ENCODE measurements around the gene OR6B2. TPM values are rescaled to one million over a fixed set of nuclear protein-coding genes. Genes with fewer than 3 reads are reported as not detected.

OR6B2 gene
- total and polyA plus RNA-seq, 8 donors, result not detected

- intact Hi-C loops (cut with DNase I; ENCODE audit: low total_unique reads), result no loop called here
- Histone ChIP-seq H3K4me1 (no peaks in the 10 kb centered on the region), H3K36me3 (no peaks in the 10 kb centered on the region), H3K4me3 (no peak overlapping the region), H3K27ac (no peak overlapping the region), H3K27me3 (peaks cover 0 to 71% (median 5%) of the 10 kb centered on the region in 3 donors), H3K9me3 (no peaks in the 10 kb centered on the region)
- WGBS, 5 donors, result 72 to 81% (median 78%) methylated on average over 11 to 21 of the region's 21 CpGs
- DNase-seq, result no peak
- TF ChIP-seq EP300 (IDR thresholded peaks at IDR 0.05), result no peak
- no peak for TF ChIP-seq POLR2AphosphoS5 (IDR thresholded peaks at IDR 0.05)
- no peak for TF ChIP-seq CTCF (IDR thresholded peaks at IDR 0.05)
- TF ChIP-seq POLR2A (IDR thresholded peaks at IDR 0.05), result no peak
These were observed 13.2 kb upstream of the OR6B2 start for GRCh38 chr2:240043279-240043989.

- H3K27me3 ChIP-seq, result peaks cover 0 to 65% (median 0%) of the 10 kb centered on the region in 3 donors
- 77 to 83% (median 78%) methylated on average over 11 of the region's 11 CpGs for WGBS, 5 donors
- no peaks in the 10 kb centered on the region for H3K36me3 ChIP-seq
- H3K9me3 ChIP-seq, result no peaks in the 10 kb centered on the region
- TF ChIP-seq EP300 (IDR thresholded peaks at IDR 0.05) (no peak), POLR2AphosphoS5 (IDR thresholded peaks at IDR 0.05) (no peak), POLR2A (IDR thresholded peaks at IDR 0.05) (no peak), CTCF (IDR thresholded peaks at IDR 0.05) (no peak)
- no peak overlapping the region for H3K4me3 ChIP-seq
- no peaks in the 10 kb centered on the region for H3K4me1 ChIP-seq
- no peak for DNase-seq
- no peak overlapping the region for H3K27ac ChIP-seq
- intact Hi-C loops (cut with DNase I; ENCODE audit: low total_unique reads), result no loop called here
These were observed 12.5 kb upstream of the OR6B2 start for GRCh38 chr2:240042740-240043139.

- peaks cover 0 to 58% (median 0%) of the 10 kb centered on the region in 3 donors for H3K27me3 ChIP-seq
- H3K36me3 ChIP-seq, result no peaks in the 10 kb centered on the region
- no peaks in the 10 kb centered on the region for H3K9me3 ChIP-seq
- DNase-seq, result no peak
- H3K4me3 ChIP-seq, result no peak overlapping the region
- no peak for TF ChIP-seq EP300 (IDR thresholded peaks at IDR 0.05)
- TF ChIP-seq POLR2AphosphoS5 (IDR thresholded peaks at IDR 0.05), result no peak
- TF ChIP-seq CTCF (IDR thresholded peaks at IDR 0.05), result no peak
- no peak for TF ChIP-seq POLR2A (IDR thresholded peaks at IDR 0.05)
- 65 to 87% (median 69%) methylated on average over 5 to 6 of the region's 6 CpGs for WGBS, 5 donors
- no peak overlapping the region for H3K27ac ChIP-seq
- intact Hi-C loops (cut with DNase I; ENCODE audit: low total_unique reads), result no loop called here
- no peaks in the 10 kb centered on the region for H3K4me1 ChIP-seq
These were observed 11.1 kb upstream of the OR6B2 start for GRCh38 chr2:240041363-240041762.

GRCh38 chr2:240037358-240037757 is 7.1 kb upstream of the OR6B2 start:
- intact Hi-C loops (cut with DNase I; ENCODE audit: low total_unique reads), result no loop called here
- TF ChIP-seq CTCF (IDR thresholded peaks at IDR 0.05), result no peak
- TF ChIP-seq POLR2A (IDR thresholded peaks at IDR 0.05), result no peak
- TF ChIP-seq POLR2AphosphoS5 (IDR thresholded peaks at IDR 0.05), result no peak
- H3K27me3 ChIP-seq, result peaks cover 0 to 47% (median 8%) of the 10 kb centered on the region in 3 donors

More at GRCh38 chr2:240037358-240037757, 7.1 kb upstream of the OR6B2 start:
- DNase-seq, result no peak
- Histone ChIP-seq H3K4me1 (no peaks in the 10 kb centered on the region), H3K9me3 (no peaks in the 10 kb centered on the region), H3K4me3 (no peak overlapping the region), H3K36me3 (no peaks in the 10 kb centered on the region), H3K27ac (no peak overlapping the region)
